Measurements from ENCODE around the gene NUDT8. TPM values are rescaled to one million over a fixed set of nuclear protein-coding genes. Genes with fewer than 3 reads are reported as not detected.

Gene NUDT8
- polyA plus RNA-seq, 1 of the 3 experiments (the other 2 are of a cell fraction) = 2.7 TPM

GRCh38 chr11:67630228-67630942, 648 bp upstream of the NUDT8 start:
- POLR2A ChIA-PET = interaction anchor here (0.6 to 2.4 kb wide), 8 partner anchors 16 to 257 kb away, joined by 3 to 9 read pairs (median 3); partner anchors contain the start of gene GSTP1

DNA sequence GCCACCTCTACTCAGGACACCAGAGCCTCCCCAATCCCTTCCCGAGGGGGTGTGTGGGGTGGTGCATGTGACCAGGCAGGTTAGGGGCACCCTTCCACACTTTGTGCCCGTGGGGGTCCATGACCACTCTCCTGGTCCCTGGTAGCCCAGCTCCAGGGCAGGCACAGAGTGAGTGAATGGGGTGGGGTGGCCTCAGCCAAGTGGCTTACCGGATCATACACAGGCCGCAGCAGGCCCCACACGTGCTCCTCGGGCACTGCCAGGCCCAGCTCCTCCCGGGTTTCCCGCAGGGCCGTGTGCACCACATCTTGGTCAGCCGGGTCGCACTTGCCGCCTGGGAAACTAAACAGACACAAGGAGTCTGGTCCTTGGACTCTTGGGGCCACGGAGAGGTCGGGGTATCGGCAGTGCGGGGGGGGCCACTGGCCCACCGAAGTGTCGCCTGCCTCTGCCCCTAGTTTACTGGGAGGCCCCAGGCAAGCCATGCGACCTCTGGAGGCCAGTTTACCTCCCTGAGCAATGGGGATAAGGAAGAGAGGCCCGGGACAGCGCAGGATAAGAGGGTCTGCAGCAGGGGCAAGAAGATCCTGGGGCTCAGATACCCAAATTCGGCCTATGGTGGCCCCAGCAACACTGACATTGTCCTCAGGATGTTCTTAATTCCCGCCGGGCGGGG, 889 bp downstream of the NUDT8 start:
- POLR2A ChIA-PET = interaction anchor here (0.6 to 2.4 kb wide), 3 partner anchors 20 to 84 kb away, joined by 3 to 9 read pairs (median 4); partner anchors contain the start of gene GSTP1

More at GRCh38 chr11:67630228-67630942, 648 bp upstream of the NUDT8 start:
- H3K27ac ChIP-seq (ENCODE audit: low read depth in 2 of 2, low read length in 1 of 2) = peak overlapping the region; percentile 66 to 81; a peak in 3 of 4 replicates
- peak; percentile 99 for DNase-seq
- peak overlapping the region; percentile 91 for H2AFZ ChIP-seq (ENCODE audit: low read depth)
- H3K9ac ChIP-seq = peak overlapping the region; percentile 72
- peak overlapping the region; percentile 69 to 81 for H3K4me3 ChIP-seq (ENCODE audit: low read depth in 2 of 2, low read length in 1 of 2)
- H3K79me2 ChIP-seq (ENCODE audit: insufficient read depth) = no peaks in the 10 kb centered on the region
- under 1% methylated on average over 18 of the region's 70 CpGs for WGBS (ENCODE audit: low lambda C conversion rate)
- no peaks in the 10 kb centered on the region for H3K27me3 ChIP-seq (ENCODE audit: insufficient read depth)
- H3K4me1 ChIP-seq (ENCODE audit: control insufficient read depth in 1 of 2, insufficient read depth in 2 of 2, low read depth in 1 of 2, low read length in 1 of 2) = peaks cover 0 to 13% of the 10 kb centered on the region in 2 experiments; a peak in 1 of 4 replicates
- H3K9me2 ChIP-seq = no peaks in the 10 kb centered on the region
- peak overlapping the region; percentile 92 for H3K4me2 ChIP-seq
- H3K9me3 ChIP-seq = no peaks in the 10 kb centered on the region
- CTCF ChIA-PET = interaction anchor here (0.6 to 17.8 kb wide), 29 partner anchors 8 to 284 kb away, joined by 3 to 308 read pairs (median 4); partner anchors contain the start of genes ACY3, ALDH3B2 and TBX10
- peak; percentile 40; the same call in 1 of the 2 replicates for TF ChIP-seq GABPA (IDR thresholded peaks at IDR 0.05; ENCODE audit: low read depth)
- TF ChIP-seq FOXJ3 (CRISPR knock-in tag; IDR thresholded peaks at IDR 0.05) = no peak
- TF ChIP-seq CTCF (IDR thresholded peaks at IDR 0.05) = peak; percentile 75
- TF ChIP-seq SMC3 (IDR thresholded peaks at IDR 0.05; ENCODE audit: low read depth, low read length) = peak; percentile 44
- TF ChIP-seq MEF2A (IDR thresholded peaks at IDR 0.05; ENCODE audit: borderline replicate concordance, low read depth) = no peak
- TF ChIP-seq POLR2AphosphoS5 (IDR thresholded peaks at IDR 0.05; ENCODE audit: low read depth, low read length) = peak; percentile 75
- TF ChIP-seq RAD21 (IDR thresholded peaks at IDR 0.05; ENCODE audit: low read length) = peak; percentile 48
- peak; percentile 48 for TF ChIP-seq NRF1 (IDR thresholded peaks at IDR 0.05; ENCODE audit: low read depth, low read length)
- peak; percentile 73 for TF ChIP-seq MXI1 (IDR thresholded peaks at IDR 0.05; ENCODE audit: low read depth, low read length)
- peak; percentile 8 for TF ChIP-seq CHD2 (IDR thresholded peaks at IDR 0.05; ENCODE audit: low read length, partially characterized antibody)
- H3K36me3 ChIP-seq (replicated peaks in 1 of 2; ENCODE audit: control insufficient read depth in 1 of 2, insufficient read depth in 2 of 2, low read length in 1 of 2) = no peaks in the 10 kb centered on the region
- H4K20me1 ChIP-seq (ENCODE audit: insufficient read depth) = no peaks in the 10 kb centered on the region
- no peaks in the 10 kb centered on the region for H3F3A ChIP-seq (replicated peaks; ENCODE audit: insufficient read depth)

More for the DNA sequence above, 889 bp downstream of the NUDT8 start:
- Histone ChIP-seq H3K79me2 (ENCODE audit: insufficient read depth) (no peaks in the 10 kb centered on the region), H4K20me1 (ENCODE audit: insufficient read depth) (no peaks in the 10 kb centered on the region), H3K4me1 (ENCODE audit: control insufficient read depth in 1 of 2, insufficient read depth in 2 of 2, low read depth in 1 of 2, low read length in 1 of 2) (peaks cover 0 to 13% of the 10 kb centered on the region in 2 experiments; a peak in 1 of 4 replicates), H3F3A (replicated peaks; ENCODE audit: insufficient read depth) (no peaks in the 10 kb centered on the region), H2AFZ (ENCODE audit: low read depth) (no peak overlapping the region), H3K9me2 (no peaks in the 10 kb centered on the region), H3K36me3 (replicated peaks in 1 of 2; ENCODE audit: control insufficient read depth in 1 of 2, insufficient read depth in 2 of 2, low read length in 1 of 2) (no peaks in the 10 kb centered on the region), H3K4me3 (ENCODE audit: low read depth in 2 of 2, low read length in 1 of 2) (peak overlapping the region; percentile 62 to 76), H3K9ac (peak overlapping the region; percentile 60; the same call in 1 of the 2 replicates), H3K27ac (ENCODE audit: low read depth in 2 of 2, low read length in 1 of 2) (no peak overlapping the region), H3K9me3 (no peaks in the 10 kb centered on the region), H3K4me2 (peak overlapping the region; percentile 97; the same call in 1 of the 2 replicates), H3K27me3 (ENCODE audit: insufficient read depth) (no peaks in the 10 kb centered on the region)
- WGBS (ENCODE audit: low lambda C conversion rate) = 62% methylated on average over 21 of the region's 25 CpGs
- DNase-seq = no peak
- TF ChIP-seq RXRA (IDR thresholded peaks at IDR 0.05; ENCODE audit: borderline replicate concordance, low read depth) (no peak), EZH2phosphoT487 (IDR thresholded peaks at IDR 0.05; ENCODE audit: borderline replicate concordance, low read depth) (no peak)
- CTCF ChIA-PET = interaction anchor here (0.6 to 17.8 kb wide), 33 partner anchors 9 to 172 kb away, joined by 3 to 308 read pairs (median 5); partner anchors contain the start of genes ACY3, PITPNM1 and TBX10

Measured in SK-N-SH (cell line).